HG03025 (cell line): Measurements from ENCODE around the gene RAB7B.

Experiments
- ATAC-seq: cut with Tn5 transposase; IDR thresholded peaks from one replicate; pipeline ENCODE4 v1.9.1; 2021; ENCODE audit warnings: mild to moderate bottlenecking, moderate library complexity; ENCODE audit not compliant: unreplicated experiment, low FRiP score

The RAB7B gene

DNA sequence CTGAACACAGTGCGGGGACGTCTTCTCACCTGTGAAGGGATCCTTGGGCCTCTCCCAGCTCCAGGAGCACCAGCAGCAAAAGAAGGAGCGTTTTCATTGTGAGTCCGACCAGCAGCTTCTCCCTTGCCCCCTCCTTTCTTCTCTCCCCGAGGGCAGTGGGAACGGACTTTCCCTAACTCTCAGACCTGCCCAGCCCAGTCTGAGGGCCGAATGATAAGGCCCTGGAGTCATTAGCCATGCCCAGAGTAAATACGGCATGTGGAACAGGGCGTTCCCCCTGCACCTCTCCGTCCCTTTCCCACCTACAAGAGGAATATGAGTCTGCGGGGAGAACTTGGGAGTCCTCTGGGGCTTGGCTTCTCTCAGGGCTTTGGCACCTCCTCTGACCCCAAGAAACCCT lies 20.5 kb upstream of the RAB7B start, which contains the start of gene CTSE:
Gene CTSE, minus strand, starts transcription at position 201 of the 400 bp plus-strand sequence. Its CDS starts 104 bp downstream, at position 97.
- no peak for ATAC-seq

DNA sequence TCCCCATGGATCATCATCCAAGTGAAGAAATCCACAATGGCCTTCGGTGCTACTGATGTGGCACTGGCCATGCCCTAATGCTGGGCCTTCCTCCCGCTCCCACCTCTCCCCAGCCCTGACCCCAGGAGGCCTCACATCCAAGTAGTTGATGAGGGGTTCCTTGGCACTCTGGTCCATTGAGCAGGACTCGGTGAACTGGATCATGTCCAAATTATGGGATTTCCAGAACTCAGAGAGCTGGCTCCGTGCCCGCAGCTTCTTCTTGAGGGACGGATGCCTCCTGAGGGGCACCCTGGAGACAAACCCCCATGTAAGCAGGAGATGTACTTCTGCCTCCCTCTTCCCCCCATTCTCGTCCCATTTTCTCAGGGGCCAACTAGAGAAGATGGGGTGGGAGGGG lies 19.6 kb upstream of the RAB7B start:
- ATAC-seq = no peak

DNA sequence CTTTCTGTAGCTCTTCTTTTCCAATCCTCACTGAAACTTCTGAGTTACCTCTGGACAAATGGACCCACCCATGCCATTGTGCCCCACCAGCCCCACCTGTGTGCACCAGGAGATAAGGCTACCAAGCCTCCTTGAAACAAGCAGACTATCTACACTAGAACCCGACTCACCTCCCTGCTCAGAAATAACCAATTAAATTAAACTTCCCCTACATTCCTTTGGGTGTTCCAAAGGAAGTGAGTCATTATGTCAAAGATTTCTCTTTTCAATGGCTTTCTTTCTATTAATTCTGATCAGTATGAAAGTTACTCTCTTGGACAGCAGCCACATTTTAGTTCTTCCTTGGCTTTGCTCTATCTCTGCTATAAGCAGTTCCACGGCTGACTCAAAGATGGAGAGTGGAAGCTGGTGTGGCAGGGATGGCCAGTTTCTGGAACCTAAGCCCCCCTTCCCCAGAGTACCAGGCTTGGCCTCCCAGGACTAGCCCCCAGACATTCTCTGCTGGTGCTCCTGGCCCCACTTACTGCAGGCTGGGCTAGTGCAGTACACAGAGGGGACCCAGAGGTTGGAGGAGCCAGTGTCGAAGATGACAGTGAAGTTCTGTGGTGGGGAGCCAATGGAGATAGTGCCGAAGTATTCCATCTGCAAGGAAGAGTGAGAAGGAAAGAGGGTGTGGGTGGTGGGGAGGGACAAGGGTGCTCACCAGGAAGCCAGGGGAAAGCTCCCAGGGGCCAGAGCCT lies 18.6 kb upstream of the RAB7B start:
- ATAC-seq = no peak

GRCh38 chr1:206021008-206021625 lies 17.9 kb upstream of the RAB7B start:
- no peak for ATAC-seq

- ATAC-seq = no peak
These were observed 17.3 kb upstream of the RAB7B start for GRCh38 chr1:206020393-206021007.

DNA sequence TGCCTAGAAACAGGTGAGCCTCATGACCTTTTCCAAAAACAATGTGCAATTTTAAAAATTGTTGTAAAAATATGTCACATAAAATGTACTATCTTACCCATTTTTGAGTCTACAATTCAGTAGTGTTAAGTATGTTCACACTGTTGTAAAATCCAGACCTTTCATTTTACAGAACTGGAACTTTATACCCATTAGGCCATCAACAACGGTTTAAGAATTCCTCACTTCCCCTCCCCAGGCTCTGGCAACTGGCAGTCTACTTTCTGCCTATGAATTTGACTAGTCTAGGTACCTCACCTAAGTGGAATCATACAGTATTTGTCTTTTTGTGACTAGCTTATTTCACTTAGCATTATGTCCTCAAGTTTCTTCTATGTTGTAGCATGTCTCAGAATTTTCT lies 11.9 kb upstream of the RAB7B start:
- ATAC-seq = no peak

GRCh38 chr1:206014601-206015000 lies 11.4 kb upstream of the RAB7B start:
- no peak for ATAC-seq

DNA sequence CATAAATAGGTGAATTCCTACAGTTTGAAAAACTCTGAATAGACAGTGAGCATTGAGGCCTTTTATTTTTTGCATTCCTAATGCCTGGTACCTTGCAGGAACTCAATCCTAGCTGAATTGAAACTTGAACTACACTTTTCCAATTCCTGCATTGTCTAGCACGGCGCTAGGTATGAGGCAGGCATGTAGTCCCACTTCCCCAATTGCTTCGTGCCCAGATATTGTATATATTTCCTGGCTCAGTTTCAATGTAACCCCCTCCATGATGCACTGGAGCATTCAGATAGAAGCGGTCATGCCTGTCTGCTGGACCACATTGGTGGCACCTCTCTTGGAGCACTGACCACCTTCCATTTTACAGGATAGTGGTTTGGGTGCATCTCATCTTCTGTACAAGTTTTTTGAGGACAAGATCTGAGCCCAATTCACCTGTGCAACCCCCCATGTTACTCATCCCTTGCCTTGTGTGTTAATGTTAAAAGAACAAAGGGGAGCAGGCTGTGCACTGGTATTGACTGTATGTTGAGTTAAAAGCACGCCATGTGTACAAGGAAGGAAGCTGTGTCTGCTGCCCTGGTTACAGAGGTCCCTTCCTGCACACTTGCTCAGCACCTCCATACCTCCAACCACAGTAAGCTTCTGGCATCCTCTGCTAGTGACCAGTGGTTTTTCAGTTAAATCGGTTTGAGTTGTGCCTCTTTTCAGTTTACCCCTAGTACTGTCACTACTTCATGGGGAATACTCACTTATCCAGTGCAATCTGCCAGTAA lies 10.0 kb upstream of the RAB7B start:
- no peak for ATAC-seq

GRCh38 chr1:206012086-206012859 lies 9.1 kb upstream of the RAB7B start:
- peak; percentile 90 for ATAC-seq

- no peak for ATAC-seq
These were observed 7.9 kb upstream of the RAB7B start for GRCh38 chr1:206011057-206011456.

DNA sequence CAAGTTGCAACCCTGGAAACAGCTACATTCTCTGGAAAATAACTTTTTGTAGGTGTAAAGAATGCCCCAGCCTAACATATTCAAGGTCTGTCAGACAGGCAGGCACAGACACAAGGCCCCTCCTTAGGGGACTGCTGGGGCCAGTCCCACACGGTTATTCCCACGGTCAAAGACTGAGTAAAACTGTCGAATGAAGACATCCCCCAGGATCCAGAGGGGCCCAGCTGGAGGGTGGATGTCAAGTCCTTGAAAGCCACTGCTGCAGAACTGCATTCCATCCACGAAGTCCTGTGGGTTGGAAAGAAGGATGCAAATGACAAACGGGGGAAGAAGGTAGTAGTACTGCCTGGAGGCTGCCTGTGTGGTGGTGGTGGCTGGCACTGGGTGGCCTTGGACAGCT lies 6.9 kb upstream of the RAB7B start:
- ATAC-seq = no peak

GRCh38 chr1:206006946-206007345 lies 3.8 kb upstream of the RAB7B start:
- ATAC-seq = no peak

DNA sequence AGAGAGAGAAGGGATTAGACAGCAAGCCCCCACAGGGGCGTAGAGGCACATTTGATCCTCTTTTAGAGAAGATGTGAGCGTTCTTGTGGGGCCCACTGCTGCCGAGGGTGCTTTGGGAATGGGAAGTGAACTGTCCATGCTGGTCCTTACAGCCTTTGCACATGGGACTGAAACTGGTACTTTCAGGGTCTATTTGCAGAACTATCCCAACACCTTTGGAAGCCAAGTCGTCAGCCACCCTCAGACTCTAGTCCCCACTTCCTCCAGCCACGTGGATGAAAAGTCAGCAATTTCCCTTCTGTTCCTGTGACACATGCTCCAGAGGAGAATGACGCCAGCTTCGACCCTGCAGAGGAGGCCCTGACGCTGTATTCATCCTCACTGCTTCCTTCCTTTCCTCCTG lies 2.6 kb upstream of the RAB7B start:
- ATAC-seq = no peak

DNA sequence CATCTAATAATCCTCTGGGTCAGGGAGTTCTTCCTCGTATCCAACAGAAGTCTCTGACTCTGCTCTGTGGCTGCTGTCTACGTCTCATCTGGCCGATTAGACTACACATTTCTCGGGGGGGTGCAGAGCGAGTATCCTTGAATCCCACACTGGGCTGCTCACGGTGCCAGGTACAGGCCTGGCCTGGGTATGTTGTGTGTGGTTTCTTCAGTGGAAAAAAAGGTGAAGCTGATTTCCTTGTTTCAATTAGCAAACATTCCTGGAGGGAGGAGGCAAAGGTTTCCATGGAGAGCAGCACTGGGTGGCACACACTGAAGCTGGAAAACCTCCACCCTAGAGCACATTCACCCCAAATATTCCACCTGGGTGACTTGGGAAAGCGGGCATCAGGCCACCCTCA lies 2.0 kb upstream of the RAB7B start:
- no peak for ATAC-seq

DNA sequence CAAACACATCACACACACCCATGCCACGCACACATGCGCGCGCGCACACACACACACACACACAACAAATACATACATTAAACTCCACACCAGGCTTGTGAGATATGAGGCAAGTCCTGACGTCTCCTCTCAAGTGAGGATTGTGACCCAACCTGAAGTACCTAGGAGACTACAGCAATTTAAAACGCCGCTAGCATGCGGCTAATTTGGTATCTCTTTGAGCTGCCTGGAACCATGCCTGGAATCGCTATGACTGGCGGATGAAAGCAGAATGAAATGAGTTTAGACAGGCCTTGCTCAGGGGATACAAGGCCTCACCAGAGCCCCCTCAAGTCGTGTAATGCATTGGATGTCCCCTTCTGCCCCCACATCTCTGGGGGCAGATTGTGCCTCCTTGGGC lies 1.6 kb upstream of the RAB7B start:
- no peak for ATAC-seq

DNA sequence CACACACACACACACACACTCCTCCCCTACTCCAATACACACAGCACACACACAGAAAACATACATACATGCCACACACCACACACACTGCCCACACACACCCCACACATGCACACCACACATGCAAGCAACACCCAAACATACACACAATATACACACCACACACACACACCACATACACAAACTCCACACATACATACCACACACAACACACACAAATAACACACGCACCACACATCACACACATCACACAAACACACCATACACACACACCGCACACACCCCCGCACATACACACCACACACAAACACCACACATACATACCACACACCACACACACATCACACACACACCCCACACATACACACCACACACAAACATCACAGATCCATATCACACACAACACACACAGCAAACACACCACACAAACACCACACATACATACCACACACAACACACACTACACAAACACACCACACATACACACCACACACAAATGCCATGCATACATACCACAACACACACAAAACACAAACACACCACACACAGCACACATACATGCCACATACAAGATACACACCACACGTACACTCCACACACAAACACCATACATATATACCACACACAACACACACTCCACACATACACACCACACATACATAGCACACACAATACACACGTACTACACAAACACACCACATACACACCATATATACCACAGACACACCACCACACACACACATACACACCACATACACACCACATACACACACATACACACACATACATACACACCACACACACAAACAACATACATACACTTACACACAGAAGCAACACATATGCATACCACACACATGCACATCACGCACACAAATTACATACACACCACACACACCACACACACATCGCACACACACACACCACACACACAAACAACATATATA lies 932 bp upstream of the RAB7B start:
- no peak for ATAC-seq

GRCh38 chr1:206002160-206002559 lies 1.0 kb downstream of the RAB7B start:
- no peak for ATAC-seq

GRCh38 chr1:206001476-206001888 lies 1.7 kb downstream of the RAB7B start:
- ATAC-seq = no peak

GRCh38 chr1:206000641-206001339 lies 2.4 kb downstream of the RAB7B start:
- ATAC-seq = no peak
